ENCODE results near the gene SREBF2. TPM values are rescaled to one million over a fixed set of nuclear protein-coding genes. Genes with fewer than 3 reads are reported as not detected.

SREBF2 gene
- polyA plus RNA-seq, 3 donors = 22.2 to 25.1 (median 24.5) TPM

GRCh38 chr22:41925783-41926460 lies 93.0 kb downstream of the SREBF2 start:
- Mint-ChIP-seq H3K9me3 (peaks cover 0 to 18% (median 8%) of the 10 kb centered on the region in 7 donors), H3K4me3 (peak overlapping the region; percentile 58 to 88), H3K4me1 (peaks cover 17% of the 10 kb centered on the region), H3K27me3 (ENCODE audit: low read depth in 3 of 3) (peaks cover 34 to 57% (median 40%) of the 10 kb centered on the region in 3 donors), H3K27ac (no peak overlapping the region), H3K36me3 (peaks cover 0 to 3% of the 10 kb centered on the region in 2 donors)
- Histone ChIP-seq H3K4me1 (ENCODE audit: control insufficient read depth in 1 of 2, insufficient read depth in 2 of 2, low read length in 2 of 2) (peaks cover 8 to 22% of the 10 kb centered on the region in 2 donors), H3K4me3 (replicated peaks in 1 of 3; ENCODE audit: low read depth in 2 of 3, low read length in 3 of 3) (peak overlapping the region in 1 of 3 experiments; percentile 56), H3K27me3 (ENCODE audit: control insufficient read depth in 2 of 2, insufficient read depth in 2 of 2, low read length in 2 of 2) (peaks cover 8 to 30% of the 10 kb centered on the region in 2 donors), H3K9me3 (replicated peaks in 1 of 2; ENCODE audit: control insufficient read depth in 1 of 2, insufficient read depth in 1 of 2, low read length in 2 of 2) (no peaks in the 10 kb centered on the region), H3K9ac (ENCODE audit: insufficient read depth, low read length, poor library complexity, severe bottlenecking) (no peak overlapping the region), H4K20me1 (ENCODE audit: insufficient read depth, low read length) (no peaks in the 10 kb centered on the region), H3K36me3 (replicated peaks in 1 of 2; ENCODE audit: control insufficient read depth in 1 of 2, insufficient read depth in 2 of 2, low read length in 2 of 2) (no peaks in the 10 kb centered on the region), H2AFZ (ENCODE audit: insufficient read depth, low read depth, low read length, poor library complexity, severe bottlenecking) (peak overlapping the region; percentile 63), H3K27ac (ENCODE audit: low read depth in 1 of 2, low read length in 2 of 2) (no peak overlapping the region), H3K79me2 (ENCODE audit: insufficient read depth, low read length) (no peaks in the 10 kb centered on the region), H3K4me2 (replicated peaks; ENCODE audit: extremely low read depth, low read length, poor library complexity, severe bottlenecking) (peak overlapping the region; percentile 67)
- WGBS (ENCODE audit: insufficient coverage) = 2% methylated on average over 25 of the region's 48 CpGs
- peak; percentile 37 to 57 (median 47) for DNase-seq
- TF ChIP-seq, protein P1, sequence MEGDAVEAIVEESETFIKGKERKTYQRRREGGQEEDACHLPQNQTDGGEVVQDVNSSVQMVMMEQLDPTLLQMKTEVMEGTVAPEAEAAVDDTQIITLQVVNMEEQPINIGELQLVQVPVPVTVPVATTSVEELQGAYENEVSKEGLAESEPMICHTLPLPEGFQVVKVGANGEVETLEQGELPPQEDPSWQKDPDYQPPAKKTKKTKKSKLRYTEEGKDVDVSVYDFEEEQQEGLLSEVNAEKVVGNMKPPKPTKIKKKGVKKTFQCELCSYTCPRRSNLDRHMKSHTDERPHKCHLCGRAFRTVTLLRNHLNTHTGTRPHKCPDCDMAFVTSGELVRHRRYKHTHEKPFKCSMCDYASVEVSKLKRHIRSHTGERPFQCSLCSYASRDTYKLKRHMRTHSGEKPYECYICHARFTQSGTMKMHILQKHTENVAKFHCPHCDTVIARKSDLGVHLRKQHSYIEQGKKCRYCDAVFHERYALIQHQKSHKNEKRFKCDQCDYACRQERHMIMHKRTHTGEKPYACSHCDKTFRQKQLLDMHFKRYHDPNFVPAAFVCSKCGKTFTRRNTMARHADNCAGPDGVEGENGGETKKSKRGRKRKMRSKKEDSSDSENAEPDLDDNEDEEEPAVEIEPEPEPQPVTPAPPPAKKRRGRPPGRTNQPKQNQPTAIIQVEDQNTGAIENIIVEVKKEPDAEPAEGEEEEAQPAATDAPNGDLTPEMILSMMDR (IDR thresholded peaks at IDR 0.05) = peak; percentile 78
- intact Hi-C loops (cut with micrococcal nuclease) = no loop called here

DNA sequence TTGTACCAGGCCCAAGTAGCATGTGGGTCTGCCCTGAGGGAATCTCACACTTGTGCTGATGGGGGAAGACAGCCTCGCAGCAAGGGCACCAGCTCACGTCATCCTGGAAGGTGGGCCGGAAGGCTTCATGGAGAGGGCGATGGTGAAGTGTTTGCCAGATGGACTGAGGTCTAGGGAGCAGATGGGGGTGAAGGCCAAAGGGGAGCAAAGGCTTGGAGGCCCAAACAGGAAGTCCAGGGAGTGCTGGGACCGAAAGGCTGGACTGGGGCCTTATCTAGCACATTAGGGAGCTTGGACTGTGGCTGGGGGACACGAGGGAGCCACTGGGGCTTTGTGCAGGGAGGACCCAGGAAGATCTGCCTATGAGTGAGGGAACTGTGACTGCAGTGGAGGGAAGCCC lies 94.9 kb downstream of the SREBF2 start:
- Mint-ChIP-seq H3K27ac (peak overlapping the region in 3 of 7 donors; percentile 23 to 51 (median 35)), H3K27me3 (ENCODE audit: low read depth in 3 of 3) (peaks cover 34 to 56% (median 41%) of the 10 kb centered on the region in 3 donors), H3K4me3 (peak overlapping the region in 1 of 2 donors; percentile 81), H3K36me3 (peaks cover 3 to 4% of the 10 kb centered on the region in 2 donors), H3K4me1 (peaks cover 6% of the 10 kb centered on the region), H3K9me3 (peaks cover 0 to 18% (median 8%) of the 10 kb centered on the region in 7 donors)
- Histone ChIP-seq H3K36me3 (replicated peaks in 1 of 2; ENCODE audit: control insufficient read depth in 1 of 2, insufficient read depth in 2 of 2, low read length in 2 of 2) (no peaks in the 10 kb centered on the region), H3K4me1 (ENCODE audit: control insufficient read depth in 1 of 2, insufficient read depth in 2 of 2, low read length in 2 of 2) (peaks cover 5 to 14% of the 10 kb centered on the region in 2 donors), H4K20me1 (ENCODE audit: insufficient read depth, low read length) (no peaks in the 10 kb centered on the region), H3K27ac (ENCODE audit: low read depth in 1 of 2, low read length in 2 of 2) (no peak overlapping the region), H2AFZ (ENCODE audit: insufficient read depth, low read depth, low read length, poor library complexity, severe bottlenecking) (no peak overlapping the region), H3K79me2 (ENCODE audit: insufficient read depth, low read length) (no peaks in the 10 kb centered on the region), H3K9me3 (replicated peaks in 1 of 2; ENCODE audit: control insufficient read depth in 1 of 2, insufficient read depth in 1 of 2, low read length in 2 of 2) (no peaks in the 10 kb centered on the region), H3K9ac (ENCODE audit: insufficient read depth, low read length, poor library complexity, severe bottlenecking) (no peak overlapping the region), H3K4me2 (replicated peaks; ENCODE audit: extremely low read depth, low read length, poor library complexity, severe bottlenecking) (no peak overlapping the region), H3K27me3 (ENCODE audit: control insufficient read depth in 2 of 2, insufficient read depth in 2 of 2, low read length in 2 of 2) (peaks cover 8 to 30% of the 10 kb centered on the region in 2 donors), H3K4me3 (replicated peaks in 1 of 3; ENCODE audit: low read depth in 2 of 3, low read length in 3 of 3) (no peak overlapping the region)
- WGBS (ENCODE audit: insufficient coverage) = 97% methylated on average over 5 of the region's 6 CpGs
- no peak for DNase-seq
- intact Hi-C loops (cut with micrococcal nuclease) = no loop called here
- TF ChIP-seq, protein P1 (IDR thresholded peaks at IDR 0.05) = no peak

Data from CD14-positive monocyte (primary cell).